ENCODE measurements around the gene SH3BGRL. TPM values are rescaled to one million over a fixed set of nuclear protein-coding genes. Genes with fewer than 3 reads are reported as not detected.

SH3BGRL gene
- polyA plus RNA-seq, 1 of the 3 experiments (the other 2 are of a cell fraction), result 43.6 TPM

GRCh38 chrX:81301877-81302276 is 100.0 kb downstream of the SH3BGRL start (continued):
- TF ChIP-seq TAF1 (IDR thresholded peaks at IDR 0.05; ENCODE audit: borderline replicate concordance, low read depth, low read length) (no peak), YY1 (IDR thresholded peaks at IDR 0.05; ENCODE audit: low read depth) (no peak), NRF1 (IDR thresholded peaks at IDR 0.05; ENCODE audit: low read depth, low read length) (no peak), FOSL2 (IDR thresholded peaks at IDR 0.05; ENCODE audit: borderline replicate concordance, low read depth) (no peak)
- TF ChIP-seq, protein P1, sequence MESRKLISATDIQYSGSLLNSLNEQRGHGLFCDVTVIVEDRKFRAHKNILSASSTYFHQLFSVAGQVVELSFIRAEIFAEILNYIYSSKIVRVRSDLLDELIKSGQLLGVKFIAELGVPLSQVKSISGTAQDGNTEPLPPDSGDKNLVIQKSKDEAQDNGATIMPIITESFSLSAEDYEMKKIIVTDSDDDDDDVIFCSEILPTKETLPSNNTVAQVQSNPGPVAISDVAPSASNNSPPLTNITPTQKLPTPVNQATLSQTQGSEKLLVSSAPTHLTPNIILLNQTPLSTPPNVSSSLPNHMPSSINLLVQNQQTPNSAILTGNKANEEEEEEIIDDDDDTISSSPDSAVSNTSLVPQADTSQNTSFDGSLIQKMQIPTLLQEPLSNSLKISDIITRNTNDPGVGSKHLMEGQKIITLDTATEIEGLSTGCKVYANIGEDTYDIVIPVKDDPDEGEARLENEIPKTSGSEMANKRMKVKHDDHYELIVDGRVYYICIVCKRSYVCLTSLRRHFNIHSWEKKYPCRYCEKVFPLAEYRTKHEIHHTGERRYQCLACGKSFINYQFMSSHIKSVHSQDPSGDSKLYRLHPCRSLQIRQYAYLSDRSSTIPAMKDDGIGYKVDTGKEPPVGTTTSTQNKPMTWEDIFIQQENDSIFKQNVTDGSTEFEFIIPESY (IDR thresholded peaks at IDR 0.05; ENCODE audit: borderline replicate concordance, low read depth), result no peak

DNA sequence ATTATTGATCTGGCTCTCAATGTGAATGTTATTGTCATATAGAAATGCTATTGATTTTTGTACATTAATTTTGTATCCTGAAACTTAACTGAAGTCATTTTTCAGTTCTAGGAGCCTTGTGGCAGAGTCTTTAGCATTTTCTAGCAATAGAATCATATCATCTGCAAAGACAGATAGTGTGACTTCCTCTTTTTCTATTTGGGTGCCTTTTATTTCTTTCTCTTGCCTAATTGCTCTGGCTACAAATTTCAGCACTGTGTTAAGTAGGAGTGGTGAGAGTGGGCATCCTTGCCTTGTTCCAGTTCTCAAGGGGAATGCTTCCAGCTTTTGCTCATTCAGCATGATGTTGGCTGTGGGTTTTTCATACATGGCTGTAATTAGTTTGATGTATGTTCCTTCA is 102.7 kb downstream of the SH3BGRL start:
- Histone ChIP-seq H3K4me3 (ENCODE audit: low read depth in 2 of 2, low read length in 1 of 2) (no peak overlapping the region), H3K9ac (no peak overlapping the region), H3K4me2 (no peak overlapping the region), H3K79me2 (ENCODE audit: insufficient read depth) (no peaks in the 10 kb centered on the region), H3K9me2 (no peaks in the 10 kb centered on the region), H2AFZ (ENCODE audit: low read depth) (no peak overlapping the region), H3K4me1 (ENCODE audit: control insufficient read depth in 1 of 2, insufficient read depth in 2 of 2, low read depth in 1 of 2, low read length in 1 of 2) (no peaks in the 10 kb centered on the region), H3K27ac (ENCODE audit: low read depth in 2 of 2, low read length in 1 of 2) (no peak overlapping the region), H3F3A (replicated peaks; ENCODE audit: insufficient read depth) (no peaks in the 10 kb centered on the region), H4K20me1 (ENCODE audit: insufficient read depth) (no peaks in the 10 kb centered on the region), H3K9me3 (no peaks in the 10 kb centered on the region), H3K27me3 (ENCODE audit: insufficient read depth) (no peaks in the 10 kb centered on the region), H3K36me3 (replicated peaks in 1 of 2; ENCODE audit: control insufficient read depth in 1 of 2, insufficient read depth in 2 of 2, low read length in 1 of 2) (no peaks in the 10 kb centered on the region)
- ChIA-PET POLR2A (no interaction called here), CTCF (interaction anchor here (0.6 kb wide), 1 partner anchor 26 kb away, joined by 3 read pairs; no protein-coding TSS in a partner anchor)
- TF ChIP-seq TAF1 (IDR thresholded peaks at IDR 0.05; ENCODE audit: borderline replicate concordance, low read depth, low read length), result no peak
- TF ChIP-seq RCOR1 (IDR thresholded peaks at IDR 0.05; ENCODE audit: low read length), result no peak
- no peak for TF ChIP-seq NRF1 (IDR thresholded peaks at IDR 0.05; ENCODE audit: low read depth, low read length)
- no peak for TF ChIP-seq RFX5 (IDR thresholded peaks at IDR 0.05; ENCODE audit: low read length)
- no peak for TF ChIP-seq USF2 (IDR thresholded peaks at IDR 0.05; ENCODE audit: borderline replicate concordance, low read depth, low read length)
- TF ChIP-seq MEF2A (IDR thresholded peaks at IDR 0.05; ENCODE audit: borderline replicate concordance, low read depth), result no peak
- no peak for TF ChIP-seq EZH2phosphoT487 (IDR thresholded peaks at IDR 0.05; ENCODE audit: borderline replicate concordance, low read depth)
- no peak for TF ChIP-seq POLR2AphosphoS5 (IDR thresholded peaks at IDR 0.05; ENCODE audit: low read depth, low read length)
- no peak for DNase-seq

- Histone ChIP-seq H3K27ac (ENCODE audit: low read depth in 2 of 2, low read length in 1 of 2) (no peak overlapping the region), H3K9me2 (no peaks in the 10 kb centered on the region), H2AFZ (ENCODE audit: low read depth) (no peak overlapping the region), H3K4me1 (ENCODE audit: control insufficient read depth in 1 of 2, insufficient read depth in 2 of 2, low read depth in 1 of 2, low read length in 1 of 2) (no peaks in the 10 kb centered on the region), H3K27me3 (ENCODE audit: insufficient read depth) (no peaks in the 10 kb centered on the region), H3K9ac (no peak overlapping the region), H3K36me3 (replicated peaks in 1 of 2; ENCODE audit: control insufficient read depth in 1 of 2, insufficient read depth in 2 of 2, low read length in 1 of 2) (no peaks in the 10 kb centered on the region), H3F3A (replicated peaks; ENCODE audit: insufficient read depth) (no peaks in the 10 kb centered on the region), H3K4me2 (no peak overlapping the region), H3K79me2 (ENCODE audit: insufficient read depth) (no peaks in the 10 kb centered on the region), H3K9me3 (no peaks in the 10 kb centered on the region), H4K20me1 (ENCODE audit: insufficient read depth) (no peaks in the 10 kb centered on the region), H3K4me3 (ENCODE audit: low read depth in 2 of 2, low read length in 1 of 2) (no peak overlapping the region)
- POLR2A ChIA-PET, result no interaction called here
- no peak for TF ChIP-seq NRF1 (IDR thresholded peaks at IDR 0.05; ENCODE audit: low read depth, low read length)
- TF ChIP-seq EP300 (IDR thresholded peaks at IDR 0.05; ENCODE audit: borderline replicate concordance in 1 of 2, low read depth in 1 of 2, low read length in 1 of 2), result no peak
- TF ChIP-seq SIN3A (IDR thresholded peaks at IDR 0.05; ENCODE audit: borderline replicate concordance, low read depth, low read length), result no peak
- no peak for TF ChIP-seq RFX5 (IDR thresholded peaks at IDR 0.05; ENCODE audit: low read length)
- TF ChIP-seq, protein P1 (IDR thresholded peaks at IDR 0.05; ENCODE audit: borderline replicate concordance, low read depth), result no peak
- no peak for TF ChIP-seq EZH2phosphoT487 (IDR thresholded peaks at IDR 0.05; ENCODE audit: borderline replicate concordance, low read depth)
- no peak for TF ChIP-seq JUND (IDR thresholded peaks at IDR 0.05)
- no peak for TF ChIP-seq TEAD4 (IDR thresholded peaks at IDR 0.05; ENCODE audit: borderline replicate concordance, insufficient read depth)
- TF ChIP-seq TCF12 (IDR thresholded peaks at IDR 0.05), result no peak
- TF ChIP-seq TAF1 (IDR thresholded peaks at IDR 0.05; ENCODE audit: borderline replicate concordance, low read depth, low read length), result no peak
- no peak for TF ChIP-seq MXI1 (IDR thresholded peaks at IDR 0.05; ENCODE audit: low read depth, low read length)
- no peak for TF ChIP-seq RXRA (IDR thresholded peaks at IDR 0.05; ENCODE audit: borderline replicate concordance, low read depth)
- no peak for DNase-seq
- 24% methylated on average over 1 of the region's 1 CpG for WGBS (ENCODE audit: low lambda C conversion rate)
- CTCF ChIA-PET, result interaction anchor here (0.6 kb wide), 1 partner anchor 25 kb away, joined by 3 read pairs; no protein-coding TSS in a partner anchor
Measured at GRCh38 chrX:81305240-81305639, 103.3 kb downstream of the SH3BGRL start.

Data from SK-N-SH (cell line).